OCI-LY1 (cell line): ENCODE data around the gene MRPS12.

Experiments used
- EZH2 ChIP-seq: fragments of 200-600 bp; sonication (generic), shearing (Covaris generic); IDR thresholded peaks from 2 replicates; pipeline ENCODE4 v1.8.0; 2017; ENCODE audit warnings: borderline replicate concordance, mixed run types, mild to moderate bottlenecking, antibody characterized with exemption, low read length, moderate library complexity, mixed read lengths
- TF ChIP-seq, protein P1 (sequence below): fragments of 200-600 bp; sonication (generic), shearing (Covaris generic); IDR thresholded peaks from 2 replicates; pipeline ENCODE4 v1.5.1; 2017; ENCODE audit warnings: mild to moderate bottlenecking, antibody characterized with exemption, low read length, moderate library complexity, mixed read lengths

DNA sequence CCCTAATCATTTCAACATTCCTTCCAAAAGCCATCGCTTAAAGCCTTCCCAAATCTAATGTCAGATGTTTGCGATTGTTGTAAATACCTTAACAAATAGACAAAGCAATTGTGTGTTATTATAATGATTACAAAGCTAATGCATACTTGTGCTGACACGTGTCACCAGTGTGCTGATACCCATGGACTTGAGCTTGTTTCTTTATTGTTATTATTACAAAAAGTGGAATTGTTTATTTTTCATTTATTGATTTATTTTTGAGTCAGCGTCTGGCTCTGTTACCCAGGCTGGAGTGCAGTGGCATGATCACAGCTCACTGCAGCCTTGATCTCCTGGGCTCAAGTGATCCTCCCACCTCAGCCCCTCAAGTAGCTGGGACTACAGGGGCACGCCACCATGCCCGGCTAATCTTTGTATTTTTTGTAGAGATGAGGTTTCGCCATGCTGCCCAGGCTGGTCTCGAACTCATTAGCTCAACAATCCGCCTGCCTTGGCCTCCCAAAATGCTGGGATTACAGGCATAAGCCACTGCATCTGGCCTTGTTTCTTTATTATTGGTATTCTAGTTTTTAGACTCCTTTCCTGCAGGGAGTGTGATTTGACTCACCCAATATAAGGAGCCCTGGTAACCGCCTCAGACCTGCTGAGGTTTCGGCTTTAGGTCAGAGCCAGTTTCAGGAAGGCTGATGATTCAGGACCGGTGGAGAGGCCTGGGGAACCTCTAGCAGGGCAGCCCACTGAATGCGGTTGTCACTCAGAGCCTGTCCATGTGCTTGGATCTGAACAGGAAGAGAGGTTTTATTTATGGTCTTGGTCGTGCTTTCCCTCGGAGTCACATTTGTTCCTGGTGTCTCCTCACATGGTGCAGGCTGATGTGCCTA lies 46.9 kb downstream of the MRPS12 start:
- TF ChIP-seq EZH2: no peak
- TF ChIP-seq, protein P1, sequence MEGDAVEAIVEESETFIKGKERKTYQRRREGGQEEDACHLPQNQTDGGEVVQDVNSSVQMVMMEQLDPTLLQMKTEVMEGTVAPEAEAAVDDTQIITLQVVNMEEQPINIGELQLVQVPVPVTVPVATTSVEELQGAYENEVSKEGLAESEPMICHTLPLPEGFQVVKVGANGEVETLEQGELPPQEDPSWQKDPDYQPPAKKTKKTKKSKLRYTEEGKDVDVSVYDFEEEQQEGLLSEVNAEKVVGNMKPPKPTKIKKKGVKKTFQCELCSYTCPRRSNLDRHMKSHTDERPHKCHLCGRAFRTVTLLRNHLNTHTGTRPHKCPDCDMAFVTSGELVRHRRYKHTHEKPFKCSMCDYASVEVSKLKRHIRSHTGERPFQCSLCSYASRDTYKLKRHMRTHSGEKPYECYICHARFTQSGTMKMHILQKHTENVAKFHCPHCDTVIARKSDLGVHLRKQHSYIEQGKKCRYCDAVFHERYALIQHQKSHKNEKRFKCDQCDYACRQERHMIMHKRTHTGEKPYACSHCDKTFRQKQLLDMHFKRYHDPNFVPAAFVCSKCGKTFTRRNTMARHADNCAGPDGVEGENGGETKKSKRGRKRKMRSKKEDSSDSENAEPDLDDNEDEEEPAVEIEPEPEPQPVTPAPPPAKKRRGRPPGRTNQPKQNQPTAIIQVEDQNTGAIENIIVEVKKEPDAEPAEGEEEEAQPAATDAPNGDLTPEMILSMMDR: no peak
